ENCODE data around the gene HID1.

Gene HID1

DNA sequence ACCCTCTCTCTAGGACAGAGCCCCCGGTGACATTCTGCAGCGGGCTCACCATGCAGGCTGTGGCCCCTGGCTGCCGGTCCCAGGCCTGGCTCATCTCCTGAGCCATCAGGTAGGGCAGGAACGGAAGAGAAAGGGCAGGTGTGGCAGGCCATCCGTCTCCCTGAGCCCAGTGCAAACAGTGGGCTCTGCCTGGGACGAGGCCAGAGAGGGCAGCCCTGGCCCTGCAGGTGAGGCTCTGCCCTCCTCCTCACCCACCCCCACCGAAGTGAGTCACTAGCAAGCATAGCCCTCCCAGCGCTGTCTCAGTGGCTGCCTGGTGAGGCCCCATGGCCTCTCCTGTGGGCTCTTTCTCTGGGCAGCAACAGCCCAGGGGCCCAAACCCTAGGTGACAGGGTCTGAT lies 22.4 kb downstream of the HID1 start:
- no peak overlapping the region for H3K4me3 ChIP-seq (ENCODE audit: low read depth, low read length)
- DNase-seq (ENCODE audit: low read depth) = no peak
- in situ Hi-C loops (cut with HindIII; ENCODE audit: low sequenced_read_pairs) = no loop called here
- TF ChIP-seq, protein P1, sequence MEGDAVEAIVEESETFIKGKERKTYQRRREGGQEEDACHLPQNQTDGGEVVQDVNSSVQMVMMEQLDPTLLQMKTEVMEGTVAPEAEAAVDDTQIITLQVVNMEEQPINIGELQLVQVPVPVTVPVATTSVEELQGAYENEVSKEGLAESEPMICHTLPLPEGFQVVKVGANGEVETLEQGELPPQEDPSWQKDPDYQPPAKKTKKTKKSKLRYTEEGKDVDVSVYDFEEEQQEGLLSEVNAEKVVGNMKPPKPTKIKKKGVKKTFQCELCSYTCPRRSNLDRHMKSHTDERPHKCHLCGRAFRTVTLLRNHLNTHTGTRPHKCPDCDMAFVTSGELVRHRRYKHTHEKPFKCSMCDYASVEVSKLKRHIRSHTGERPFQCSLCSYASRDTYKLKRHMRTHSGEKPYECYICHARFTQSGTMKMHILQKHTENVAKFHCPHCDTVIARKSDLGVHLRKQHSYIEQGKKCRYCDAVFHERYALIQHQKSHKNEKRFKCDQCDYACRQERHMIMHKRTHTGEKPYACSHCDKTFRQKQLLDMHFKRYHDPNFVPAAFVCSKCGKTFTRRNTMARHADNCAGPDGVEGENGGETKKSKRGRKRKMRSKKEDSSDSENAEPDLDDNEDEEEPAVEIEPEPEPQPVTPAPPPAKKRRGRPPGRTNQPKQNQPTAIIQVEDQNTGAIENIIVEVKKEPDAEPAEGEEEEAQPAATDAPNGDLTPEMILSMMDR (IDR thresholded peaks at IDR 0.05; ENCODE audit: low read depth, low read length, missing control alignments) = no peak

DNA sequence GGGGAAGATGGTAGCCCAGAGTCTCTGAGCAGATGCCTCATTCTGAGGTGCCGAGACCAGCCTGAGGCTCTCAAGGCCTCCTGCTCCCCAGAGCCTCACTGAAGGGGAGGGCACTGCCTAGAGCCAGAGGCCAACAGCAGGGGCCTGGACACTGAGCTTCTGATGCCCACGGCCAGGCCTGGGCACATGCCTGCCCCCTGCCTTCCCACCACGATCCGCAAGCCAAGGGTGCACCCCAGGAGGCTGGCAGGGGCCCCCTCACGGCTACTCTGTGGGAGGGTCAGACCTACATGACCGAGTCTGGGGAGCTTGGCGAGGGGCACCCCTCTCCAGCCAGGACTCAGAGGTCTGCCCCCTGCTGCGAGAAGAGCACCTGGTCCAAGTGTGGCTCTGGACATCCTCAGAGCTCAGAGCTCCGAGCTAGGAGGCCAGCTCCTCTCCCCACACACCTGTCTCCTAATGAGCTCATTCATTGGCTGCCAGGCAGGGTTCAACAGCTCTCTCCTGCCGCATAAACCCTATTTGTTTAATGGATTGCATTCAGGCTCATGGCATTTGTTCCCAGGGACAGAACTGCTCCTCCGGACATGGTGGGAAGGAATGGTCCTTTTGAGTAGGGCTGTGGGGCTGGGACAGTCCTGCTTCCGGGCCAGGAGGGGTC lies 23.0 kb downstream of the HID1 start:
- TF ChIP-seq, protein P1 (IDR thresholded peaks at IDR 0.05; ENCODE audit: low read depth, low read length, missing control alignments) = no peak
- no peak overlapping the region for H3K4me3 ChIP-seq (ENCODE audit: low read depth, low read length)
- DNase-seq (ENCODE audit: low read depth) = no peak
- in situ Hi-C loops (cut with HindIII; ENCODE audit: low sequenced_read_pairs) = no loop called here

DNA sequence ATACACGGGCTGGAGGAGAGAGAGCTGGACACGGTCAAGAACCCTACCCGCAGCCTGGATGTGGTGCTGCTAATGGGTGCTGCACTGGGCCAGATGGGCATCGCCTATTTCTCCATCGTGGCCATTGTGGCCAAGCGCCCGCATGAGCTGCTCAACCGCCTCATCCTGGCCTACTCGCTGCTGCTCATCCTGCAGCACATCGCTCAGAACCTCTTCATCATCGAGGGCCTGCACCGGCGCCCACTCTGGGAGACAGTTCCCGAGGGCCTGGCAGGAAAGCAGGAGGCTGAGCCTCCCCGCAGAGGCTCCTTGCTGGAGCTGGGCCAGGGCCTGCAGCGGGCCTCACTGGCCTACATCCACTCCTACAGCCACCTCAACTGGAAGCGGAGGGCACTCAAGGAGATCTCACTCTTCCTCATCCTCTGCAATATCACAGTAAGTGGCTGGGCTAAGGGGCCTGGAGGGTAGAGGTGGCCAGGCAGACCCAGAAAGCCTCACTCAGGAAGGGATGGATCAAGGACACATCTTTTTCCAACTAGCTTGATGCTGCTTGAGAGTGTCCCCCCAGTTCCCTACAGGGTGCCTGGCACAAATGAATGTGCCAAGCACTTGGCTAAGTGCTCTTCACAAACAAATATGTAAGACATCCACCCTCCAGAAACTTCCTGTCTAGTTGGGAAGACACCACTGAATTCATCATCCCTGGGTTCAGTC lies 25.4 kb downstream of the HID1 start:
- H3K4me3 ChIP-seq (ENCODE audit: low read depth, low read length) = no peak overlapping the region
- in situ Hi-C loops (cut with HindIII; ENCODE audit: low sequenced_read_pairs) = no loop called here
- DNase-seq (ENCODE audit: low read depth) = no peak
- TF ChIP-seq, protein P1 (IDR thresholded peaks at IDR 0.05; ENCODE audit: low read depth, low read length, missing control alignments) = no peak

GRCh38 chr17:74946641-74947040 lies 25.9 kb downstream of the HID1 start:
- TF ChIP-seq, protein P1 (IDR thresholded peaks at IDR 0.05; ENCODE audit: low read depth, low read length, missing control alignments) = no peak
- in situ Hi-C loops (cut with HindIII; ENCODE audit: low sequenced_read_pairs) = no loop called here
- H3K4me3 ChIP-seq (ENCODE audit: low read depth, low read length) = no peak overlapping the region
- DNase-seq (ENCODE audit: low read depth) = no peak

- no peak overlapping the region for H3K4me3 ChIP-seq (ENCODE audit: low read depth, low read length)
- TF ChIP-seq, protein P1 (IDR thresholded peaks at IDR 0.05; ENCODE audit: low read depth, low read length, missing control alignments) = no peak
- no peak for DNase-seq (ENCODE audit: low read depth)
- in situ Hi-C loops (cut with HindIII; ENCODE audit: low sequenced_read_pairs) = no loop called here
Measured at GRCh38 chr17:74945543-74945942, 27.0 kb downstream of the HID1 start.

DNA sequence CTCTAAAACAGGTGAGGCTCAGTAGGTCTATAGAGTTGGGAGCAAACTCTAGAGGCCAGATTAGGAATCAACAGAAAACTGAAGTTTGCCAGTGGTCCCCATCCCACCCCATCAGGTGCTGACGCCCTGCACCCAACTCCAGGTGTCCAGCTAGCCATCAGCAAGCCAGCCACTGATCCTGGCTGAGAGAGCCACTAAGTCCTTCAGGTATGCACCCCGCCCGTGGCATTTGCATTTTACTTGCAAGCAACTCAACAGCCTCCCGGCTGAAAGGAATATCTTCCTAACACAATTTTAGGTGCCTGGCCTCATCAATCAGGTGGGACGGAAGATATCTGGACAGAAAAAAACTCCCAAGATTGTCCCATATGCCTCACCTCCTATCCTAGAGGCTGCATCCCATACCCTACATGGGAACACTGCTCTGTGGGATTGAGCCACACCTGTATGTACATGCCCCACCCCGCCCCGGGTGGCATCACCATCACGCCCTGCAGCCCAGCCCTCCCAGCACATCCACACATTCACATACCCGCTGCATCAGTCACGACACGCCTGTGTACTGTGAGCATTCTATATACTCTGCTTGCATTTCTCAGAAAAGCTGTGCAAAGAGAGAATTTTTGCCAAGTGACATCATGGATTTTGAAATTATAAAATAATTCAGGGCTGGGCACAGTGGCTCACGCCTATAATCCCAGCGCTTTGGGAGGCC lies 28.6 kb downstream of the HID1 start:
- DNase-seq (ENCODE audit: low read depth) = no peak
- H3K4me3 ChIP-seq (ENCODE audit: low read depth, low read length) = no peak overlapping the region
- in situ Hi-C loops (cut with HindIII; ENCODE audit: low sequenced_read_pairs) = no loop called here
- TF ChIP-seq, protein P1 (IDR thresholded peaks at IDR 0.05; ENCODE audit: low read depth, low read length, missing control alignments) = no peak

Data from astrocyte of the cerebellum (primary cell).